ENCODE measurements around the gene SIRPA.

- TF ChIP-seq, protein P1, sequence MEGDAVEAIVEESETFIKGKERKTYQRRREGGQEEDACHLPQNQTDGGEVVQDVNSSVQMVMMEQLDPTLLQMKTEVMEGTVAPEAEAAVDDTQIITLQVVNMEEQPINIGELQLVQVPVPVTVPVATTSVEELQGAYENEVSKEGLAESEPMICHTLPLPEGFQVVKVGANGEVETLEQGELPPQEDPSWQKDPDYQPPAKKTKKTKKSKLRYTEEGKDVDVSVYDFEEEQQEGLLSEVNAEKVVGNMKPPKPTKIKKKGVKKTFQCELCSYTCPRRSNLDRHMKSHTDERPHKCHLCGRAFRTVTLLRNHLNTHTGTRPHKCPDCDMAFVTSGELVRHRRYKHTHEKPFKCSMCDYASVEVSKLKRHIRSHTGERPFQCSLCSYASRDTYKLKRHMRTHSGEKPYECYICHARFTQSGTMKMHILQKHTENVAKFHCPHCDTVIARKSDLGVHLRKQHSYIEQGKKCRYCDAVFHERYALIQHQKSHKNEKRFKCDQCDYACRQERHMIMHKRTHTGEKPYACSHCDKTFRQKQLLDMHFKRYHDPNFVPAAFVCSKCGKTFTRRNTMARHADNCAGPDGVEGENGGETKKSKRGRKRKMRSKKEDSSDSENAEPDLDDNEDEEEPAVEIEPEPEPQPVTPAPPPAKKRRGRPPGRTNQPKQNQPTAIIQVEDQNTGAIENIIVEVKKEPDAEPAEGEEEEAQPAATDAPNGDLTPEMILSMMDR (IDR thresholded peaks at IDR 0.05; ENCODE audit: low read depth, low read length, poor library complexity, severe bottlenecking), result no peak
- no peak for TF ChIP-seq EZH2phosphoT487 (IDR thresholded peaks at IDR 0.05; ENCODE audit: borderline replicate concordance, low read length)
Measured at GRCh38 chr20:1885254-1885653, 10.0 kb upstream of the SIRPA start.
